Nucleus accumbens (tissue), 56 donors: Measurements from ENCODE around the gene FCHSD2.

Experiments used
- DNase-seq, 56 donors: peaks; one replicate each; lab custom pipeline; 2025; lab: John Stamatoyannopoulos, UW

Gene FCHSD2

DNA sequence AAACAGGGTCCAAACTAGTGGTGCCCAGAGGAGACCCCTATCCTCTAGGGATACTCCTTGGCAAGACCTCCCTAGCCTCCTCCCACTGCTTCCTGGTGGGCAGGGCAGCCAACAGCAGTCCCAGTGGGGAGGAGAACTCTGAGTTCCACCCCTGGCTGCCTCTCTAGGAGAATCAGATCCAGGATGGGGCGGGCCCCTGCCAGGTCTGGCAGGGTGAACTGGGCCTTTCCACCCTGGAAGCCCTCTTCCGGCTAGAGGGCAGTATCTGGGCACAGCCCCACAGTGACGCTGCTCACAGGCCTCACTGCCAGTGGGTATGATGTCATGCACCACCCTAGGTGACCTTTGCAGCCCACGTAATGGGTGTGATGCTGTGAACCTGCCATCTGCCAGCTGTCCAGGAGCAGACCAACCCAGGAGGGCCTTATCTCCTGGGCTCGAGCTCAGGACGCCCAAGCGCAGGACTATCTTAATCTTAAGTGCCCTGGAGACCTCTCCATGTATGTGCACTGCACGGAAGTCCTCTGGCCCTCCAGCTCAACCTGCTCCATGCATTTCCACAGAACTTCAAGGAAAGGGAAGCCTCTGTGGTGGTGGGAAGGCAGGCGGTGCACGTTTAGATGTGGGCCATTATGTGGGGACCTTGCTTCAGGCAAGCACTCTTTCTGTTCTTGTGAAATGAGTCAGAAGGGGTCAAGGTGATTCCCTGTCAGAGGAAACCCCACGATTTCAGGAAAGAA, 31.8 kb upstream of the FCHSD2 start:
- no peak for DNase-seq

DNA sequence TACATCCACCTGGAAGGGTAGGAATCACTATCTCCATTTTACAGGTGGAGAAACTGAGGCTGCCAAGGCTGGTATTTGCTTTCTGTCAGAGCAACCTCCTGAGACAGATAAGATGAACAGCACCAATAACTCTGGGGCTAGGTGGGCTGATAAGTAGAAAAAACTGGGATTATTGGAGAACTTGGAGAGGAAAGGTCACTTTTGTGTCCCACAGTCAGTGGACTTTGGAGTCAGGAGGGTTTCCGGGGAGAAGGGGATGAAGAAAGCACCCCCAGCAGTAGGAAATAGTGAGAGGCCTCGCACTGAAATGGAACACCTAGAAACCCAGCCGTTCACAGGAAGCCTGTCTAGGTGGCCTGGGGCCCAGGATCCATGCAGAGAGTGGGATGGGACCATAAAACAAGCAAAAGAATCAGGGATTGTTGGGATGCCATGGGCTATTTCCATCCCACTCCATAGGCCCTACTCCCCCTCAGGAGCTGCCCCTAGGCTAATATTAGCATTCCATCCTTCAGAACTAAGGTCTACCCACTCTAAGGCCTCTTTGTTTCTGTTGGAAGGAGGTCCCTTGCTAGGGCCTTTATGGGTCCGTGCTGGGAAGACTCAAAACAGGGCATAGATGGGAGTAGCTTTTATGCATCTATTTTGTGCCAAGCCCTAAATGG, 31.0 kb upstream of the FCHSD2 start:
- no peak for DNase-seq

DNA sequence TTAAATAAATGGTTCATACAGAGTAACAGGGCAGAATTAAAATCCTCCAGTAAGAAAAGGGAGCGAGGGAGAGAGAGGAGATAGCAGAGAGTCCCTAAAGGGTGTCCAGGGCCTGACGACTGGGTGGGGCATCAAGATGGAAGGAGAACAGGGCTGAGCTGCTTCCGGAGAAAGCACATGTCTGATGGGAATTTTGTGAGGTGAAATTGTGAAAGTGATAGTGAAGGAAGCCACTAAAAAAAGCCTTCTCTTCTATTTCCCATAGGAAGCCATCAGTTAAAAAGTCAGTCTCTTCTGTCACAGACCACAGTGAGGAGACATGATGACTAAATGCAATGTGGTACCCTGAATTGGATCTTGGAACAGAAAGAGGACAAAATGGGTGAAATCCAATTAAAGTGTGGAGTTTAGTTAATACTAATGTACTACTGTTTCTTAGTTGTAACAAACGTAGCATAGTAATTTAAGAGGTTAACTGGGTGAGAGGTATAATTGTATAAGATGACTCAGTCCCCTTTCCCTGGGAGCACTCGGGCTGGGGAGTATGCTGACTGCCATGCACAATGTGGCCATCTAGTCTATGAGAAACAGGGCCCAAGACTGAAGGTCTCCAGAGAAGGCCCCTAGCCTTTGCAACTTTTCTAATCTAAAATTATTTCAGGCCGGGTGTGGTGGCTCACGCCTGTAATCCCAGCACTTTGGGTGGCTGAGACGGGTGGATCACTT, 29.5 kb upstream of the FCHSD2 start:
- no peak for DNase-seq

DNA sequence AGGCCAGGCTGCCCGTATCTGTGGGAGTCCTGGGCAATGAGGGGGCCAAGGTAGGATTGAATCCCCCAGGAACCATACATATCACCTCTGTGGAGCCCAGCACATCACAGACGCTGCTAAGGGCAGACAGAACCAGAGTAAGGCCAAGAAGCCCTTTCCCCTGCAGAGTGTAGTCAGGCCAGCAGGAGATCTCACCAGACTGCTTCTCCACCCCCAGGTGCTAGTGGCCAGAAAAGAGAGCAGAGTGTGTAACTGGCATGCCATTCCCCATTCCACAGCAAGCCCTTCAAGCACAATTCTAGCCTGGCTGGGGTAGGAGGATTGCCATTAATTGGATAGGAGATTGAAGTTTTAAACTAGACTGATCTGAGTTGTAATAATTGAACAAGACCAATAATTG, 28.0 kb upstream of the FCHSD2 start:
- no peak for DNase-seq

DNA sequence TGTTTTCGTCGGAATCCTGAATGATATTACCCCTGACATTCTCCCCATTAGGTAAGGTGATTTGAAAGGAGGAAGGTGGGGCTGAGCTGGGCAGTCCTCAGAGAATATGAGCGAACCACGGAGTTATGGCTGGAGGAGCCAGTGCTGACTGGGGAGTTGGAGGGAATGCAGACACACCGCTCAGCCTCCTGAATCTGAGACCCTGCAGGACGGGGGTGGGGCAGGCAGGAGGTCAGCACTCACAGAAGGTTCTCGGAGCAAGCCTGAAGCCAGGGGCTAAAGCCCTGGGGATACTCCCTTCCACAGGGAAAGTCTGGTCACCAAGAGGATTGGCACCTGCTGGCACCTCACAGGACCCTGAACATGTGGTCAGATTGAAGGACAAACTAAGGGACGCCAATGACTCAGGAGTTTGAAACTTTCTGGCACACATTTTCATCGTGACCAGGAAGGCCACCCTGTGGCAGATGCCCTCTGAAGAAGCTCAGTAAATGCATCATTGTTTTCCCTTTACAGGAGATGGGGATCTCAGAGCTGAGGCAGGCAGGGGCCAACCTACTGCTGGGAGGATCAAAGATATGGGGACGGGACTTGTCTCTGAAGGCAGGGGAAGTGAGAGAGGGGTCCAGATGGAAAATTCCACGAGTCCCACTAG, 26.9 kb upstream of the FCHSD2 start:
- no peak for DNase-seq

DNA sequence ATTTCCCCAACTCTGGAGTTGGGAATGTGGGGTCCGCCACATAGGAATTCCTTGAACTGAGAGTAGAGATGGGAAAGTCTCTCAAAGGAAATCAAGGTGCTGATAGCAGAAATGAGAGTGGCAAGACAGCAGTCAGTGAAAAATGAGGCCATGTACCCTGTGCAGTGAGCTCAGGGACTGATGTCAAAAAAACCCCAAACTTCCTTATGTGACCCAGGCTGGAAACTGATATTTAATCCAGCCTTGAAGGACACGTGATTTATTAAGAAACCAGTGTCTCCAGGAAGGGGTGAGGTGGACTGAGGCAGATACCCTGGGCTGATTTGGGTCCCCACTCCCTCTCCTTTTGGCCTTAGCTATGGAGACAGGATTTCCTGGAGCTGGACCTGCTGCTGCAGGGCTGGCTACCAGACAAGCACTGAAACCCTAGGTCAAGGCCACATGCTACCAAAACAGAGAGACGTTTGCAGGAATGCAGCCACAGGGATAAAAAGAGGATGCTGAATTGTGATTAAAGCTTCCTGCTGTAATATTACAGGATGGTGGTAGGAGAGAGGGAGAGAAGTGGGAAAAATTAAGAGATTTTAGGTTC, 25.3 kb upstream of the FCHSD2 start:
- no peak for DNase-seq

DNA sequence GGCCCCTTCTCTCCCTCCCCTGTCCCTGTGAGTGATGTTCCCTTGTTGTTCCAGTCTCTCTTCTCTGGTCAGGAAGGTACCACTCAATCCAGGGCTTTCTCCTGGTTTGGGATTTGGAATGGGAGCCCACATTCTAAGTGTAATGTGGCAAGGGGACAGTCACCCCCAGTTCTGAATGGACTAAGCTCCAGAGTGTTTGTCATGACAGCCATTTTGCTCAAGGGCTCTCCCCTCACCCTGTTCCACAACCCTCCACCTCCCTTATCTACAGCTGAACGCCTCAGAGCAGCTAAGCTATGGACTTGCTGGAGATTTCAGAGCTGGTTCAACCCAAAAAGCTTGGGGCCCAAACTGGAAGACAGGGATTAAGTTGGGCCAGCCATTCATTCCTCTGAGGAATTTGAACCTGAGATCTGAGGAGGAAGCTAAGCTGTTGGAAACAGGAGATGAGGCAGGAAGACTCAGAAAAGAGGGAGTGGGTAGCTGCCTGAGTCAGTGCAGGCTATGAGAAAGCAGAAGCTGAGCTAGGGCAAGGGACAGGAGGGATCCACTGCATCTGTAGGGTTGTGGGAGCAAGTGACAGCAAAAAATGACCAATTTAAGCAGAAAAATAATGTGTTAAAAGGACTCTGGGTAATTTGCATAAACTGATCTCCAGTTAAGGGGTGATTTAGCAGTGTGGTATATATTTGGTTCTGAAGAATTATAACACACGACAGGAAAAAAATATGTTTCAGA, 22.9 kb upstream of the FCHSD2 start:
- no peak for DNase-seq

DNA sequence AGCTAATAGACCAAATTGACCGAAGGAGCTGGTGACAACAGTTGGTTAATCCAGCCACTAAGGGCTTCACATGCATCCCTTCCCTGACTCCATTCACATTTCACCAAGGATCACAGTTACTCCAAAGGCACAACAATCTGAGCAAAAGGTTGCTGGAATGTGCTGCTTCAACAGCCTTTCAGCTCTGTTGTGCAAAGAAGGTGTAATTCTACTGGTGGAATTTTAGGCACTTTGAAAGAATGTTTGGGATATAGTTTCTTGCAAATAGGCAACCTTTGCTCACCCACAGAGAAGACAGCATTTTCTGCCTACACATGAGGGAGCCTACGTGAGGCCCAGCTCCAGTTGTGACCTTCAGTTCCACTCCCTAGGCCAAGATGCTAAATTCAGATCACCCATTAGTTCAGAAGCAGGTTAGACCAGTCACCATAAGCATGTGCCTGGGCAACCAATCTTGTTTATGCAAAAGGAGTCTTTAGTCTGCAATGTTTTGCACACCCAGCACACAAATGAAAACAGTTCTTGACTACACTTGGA, 21.6 kb upstream of the FCHSD2 start:
- DNase-seq, result no peak

DNA sequence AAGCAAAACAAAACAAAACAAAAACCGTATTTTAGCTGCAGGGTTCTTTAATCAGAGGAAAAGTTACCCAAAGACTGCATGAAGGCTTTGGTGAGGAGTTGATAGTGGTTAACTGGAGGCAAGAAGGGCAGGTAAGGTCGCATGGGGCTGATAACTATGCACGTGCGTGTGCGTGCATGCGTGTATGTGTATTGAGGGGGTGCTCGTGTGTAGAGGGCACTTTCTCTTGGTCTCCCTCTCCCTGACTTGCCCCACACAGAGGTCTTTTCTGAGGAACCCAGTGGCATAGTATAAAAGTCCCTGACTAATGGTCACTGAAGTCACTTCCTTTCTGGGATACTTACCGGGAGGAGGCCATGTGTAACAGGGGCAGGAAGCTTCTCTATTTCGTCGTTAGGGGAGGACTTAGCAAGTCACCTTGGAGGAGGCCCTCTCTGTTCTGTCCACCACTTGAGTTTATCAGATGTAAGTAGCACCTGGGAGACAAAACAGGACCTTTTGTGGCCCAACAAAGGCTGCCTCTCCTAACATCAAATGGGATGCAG, 20.1 kb upstream of the FCHSD2 start:
- no peak for DNase-seq

DNA sequence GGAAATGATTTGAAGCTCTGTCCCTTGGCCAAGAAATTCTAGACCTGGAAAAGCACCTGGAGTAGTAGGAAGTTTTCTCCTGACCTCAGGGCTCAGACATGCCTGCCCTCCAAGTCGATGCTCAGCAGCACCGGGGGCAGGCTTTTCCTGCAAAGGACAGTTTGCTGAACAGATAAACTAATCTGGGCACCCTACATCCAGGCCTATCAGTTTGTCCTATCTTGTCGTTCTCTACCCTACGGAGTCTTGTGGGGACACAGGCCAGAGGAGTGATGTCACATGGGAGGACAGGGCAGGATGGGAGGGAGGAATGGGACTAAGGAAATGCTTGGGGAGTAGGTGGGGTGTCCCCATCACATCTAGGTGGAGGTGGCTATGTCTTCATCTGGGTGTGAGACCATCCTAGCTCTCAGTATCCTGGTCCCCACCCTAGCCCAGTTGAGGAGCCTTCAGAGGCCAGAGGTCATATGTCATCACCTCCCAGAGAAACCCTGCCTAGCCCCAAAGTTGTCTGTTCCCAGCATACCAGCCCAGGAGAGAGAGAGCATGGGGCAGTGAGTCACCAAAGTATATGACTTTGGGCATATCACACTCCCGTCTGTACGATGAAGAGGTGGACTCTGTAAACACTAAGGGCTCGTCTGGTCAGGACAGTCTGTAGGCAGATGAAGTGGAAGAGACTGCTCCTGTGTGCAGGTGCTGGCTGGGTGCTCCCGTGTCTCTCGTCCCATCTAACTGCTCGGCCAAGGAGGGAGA, 18.1 kb upstream of the FCHSD2 start:
- no peak for DNase-seq

DNA sequence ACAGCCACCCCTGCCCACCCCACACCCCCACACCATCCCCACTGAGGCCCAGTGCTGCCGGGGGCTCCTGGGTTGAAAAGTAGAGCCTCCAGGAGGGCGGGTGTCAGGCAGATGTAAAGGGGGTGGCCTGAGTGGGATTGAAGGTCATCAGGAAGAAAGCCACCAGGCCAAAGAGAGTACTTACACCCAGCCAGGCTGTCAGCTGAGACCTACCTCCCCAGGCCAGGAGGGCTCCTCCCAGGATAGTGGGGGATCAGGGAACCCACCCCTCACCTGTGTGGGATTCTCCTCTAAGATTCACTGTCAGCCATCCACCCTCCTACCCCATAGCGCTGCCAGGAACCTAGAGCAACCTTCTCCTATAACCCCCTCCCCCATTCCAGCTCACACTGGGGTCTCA, 17.2 kb upstream of the FCHSD2 start:
- no peak for DNase-seq

DNA sequence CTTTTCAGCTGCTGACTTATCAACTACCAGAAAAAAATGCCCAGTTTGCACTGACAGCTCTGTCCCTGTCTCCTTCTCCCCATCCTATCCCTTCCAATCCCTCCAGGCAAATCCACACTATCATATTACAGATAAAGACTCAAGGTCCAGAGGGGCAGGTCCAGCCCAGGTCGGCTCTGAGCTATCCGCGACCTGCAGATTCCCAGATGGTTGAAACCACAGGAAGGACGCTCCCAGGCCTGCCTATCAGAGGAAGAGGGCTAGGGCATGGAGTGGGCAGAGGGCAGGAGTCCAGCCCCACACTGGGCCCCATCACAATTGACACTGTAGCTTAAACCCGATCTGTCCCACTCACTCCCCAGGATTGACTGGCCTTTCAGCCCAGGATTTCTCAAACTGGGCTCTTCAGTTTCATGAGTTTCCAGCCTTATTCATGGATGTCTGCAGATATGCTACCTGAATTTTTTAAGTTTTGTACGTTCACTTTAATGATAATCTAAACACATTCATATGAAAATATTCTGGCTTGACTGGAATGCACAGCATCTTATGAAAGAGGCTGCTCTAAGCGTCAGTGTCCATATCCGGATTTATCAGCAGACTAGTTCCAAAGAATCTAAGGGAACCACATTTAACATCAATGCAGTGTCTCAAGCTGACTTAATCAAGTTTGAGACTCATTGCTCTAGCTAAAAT, 16.4 kb upstream of the FCHSD2 start:
- no peak for DNase-seq

DNA sequence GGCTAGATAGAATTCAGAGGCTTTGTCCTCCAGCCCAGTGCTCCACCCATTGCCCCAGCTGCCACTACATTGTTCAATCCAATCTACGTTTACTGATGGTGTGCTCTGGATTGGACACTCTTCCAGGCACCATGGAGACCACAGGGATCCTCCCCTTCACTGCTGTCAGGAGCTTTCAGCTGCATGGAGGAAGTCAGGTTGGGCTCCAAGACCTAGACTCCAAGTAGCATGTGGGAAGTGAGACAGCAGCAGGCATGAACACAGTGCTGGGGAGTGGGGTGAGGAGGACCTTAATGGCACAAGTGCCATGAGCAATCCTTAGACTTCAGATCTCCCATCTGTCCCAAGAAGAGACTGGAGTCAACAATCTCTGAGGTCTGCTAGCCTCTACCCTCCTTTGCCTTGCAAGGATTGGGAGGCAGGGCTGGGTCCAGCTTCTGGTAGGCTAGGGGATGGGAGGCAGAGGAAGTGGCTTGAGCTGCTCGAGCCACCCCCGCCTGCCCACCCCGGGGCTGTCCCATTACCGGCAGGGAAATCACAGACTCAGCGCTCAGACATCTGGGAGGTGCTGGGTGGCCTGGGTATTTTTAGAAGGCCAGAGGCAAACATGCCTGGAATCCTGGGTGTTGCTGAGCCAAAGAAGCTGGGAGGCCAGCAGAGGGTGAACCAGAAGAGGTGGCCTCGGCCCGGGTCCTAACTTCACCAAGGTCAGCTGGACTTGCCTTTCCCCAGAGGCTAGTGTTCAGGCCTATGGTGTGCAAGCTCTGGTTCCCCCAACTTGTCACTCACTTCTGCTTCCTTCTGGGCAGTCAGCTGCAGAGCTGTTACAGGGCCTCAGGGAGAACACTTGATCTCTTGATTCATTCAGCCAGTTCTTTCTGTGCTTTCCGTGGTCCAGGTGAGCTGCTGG, 15.2 kb upstream of the FCHSD2 start:
- peak in 14 of 56 donors; percentile 3 to 48 (median 22) for DNase-seq

DNA sequence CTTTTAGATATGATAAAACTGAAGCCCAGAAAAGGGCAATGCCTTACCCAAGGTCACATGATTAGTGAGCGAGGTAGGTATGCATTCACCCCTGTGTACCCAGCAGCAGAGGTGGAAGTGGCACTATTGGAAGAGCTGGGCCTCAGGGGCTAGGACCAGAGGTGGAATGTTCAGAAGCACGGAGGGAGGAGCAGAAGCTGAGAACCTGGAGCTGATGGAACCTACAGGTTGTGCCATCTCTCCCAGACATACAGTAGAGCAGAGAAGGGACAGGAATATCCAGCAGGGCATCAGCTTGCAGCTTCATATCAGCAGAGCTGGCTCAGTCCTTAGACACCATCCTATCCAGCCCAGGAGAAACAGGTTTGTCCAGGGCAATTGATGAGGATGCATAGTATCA, 14.6 kb upstream of the FCHSD2 start:
- DNase-seq, result no peak

DNA sequence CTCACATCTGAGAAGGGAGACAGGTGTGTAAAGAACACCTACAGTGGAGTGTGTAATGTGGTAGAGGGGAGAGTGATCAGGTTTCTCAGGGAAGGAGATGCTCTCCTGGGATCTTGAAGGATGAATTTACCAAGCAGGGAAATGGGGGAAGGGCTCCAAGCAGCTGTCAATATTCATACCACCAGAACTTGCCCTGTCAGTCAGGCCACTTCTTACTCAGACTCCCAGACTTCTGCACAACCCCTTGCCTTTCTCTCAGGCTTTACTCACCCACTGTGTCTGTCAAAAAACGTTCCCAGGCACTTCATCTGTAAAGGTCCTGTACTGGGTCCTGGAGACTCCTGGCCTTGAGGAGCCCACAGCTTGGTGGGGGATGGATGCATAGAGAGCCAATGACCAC, 14.0 kb upstream of the FCHSD2 start:
- DNase-seq, result no peak

DNA sequence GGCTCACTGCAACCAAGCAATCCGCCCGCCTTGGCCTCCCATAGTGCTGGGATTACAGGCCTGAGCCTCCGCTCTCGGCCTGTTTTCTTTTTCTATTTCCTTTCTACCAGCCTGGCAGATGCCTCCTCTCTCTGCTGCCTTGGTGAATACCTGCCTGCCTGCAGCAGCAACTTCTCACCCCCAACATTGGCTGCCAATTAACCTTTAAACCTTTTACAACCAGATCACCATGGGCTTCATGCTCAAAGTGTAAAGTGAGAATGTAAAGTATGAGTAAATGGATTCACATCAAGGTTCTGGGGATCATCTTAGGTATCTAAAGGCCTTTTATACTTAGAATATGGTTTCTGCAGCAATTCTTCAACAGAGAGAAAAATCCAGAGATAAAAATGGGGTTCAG, 13.0 kb upstream of the FCHSD2 start:
- DNase-seq, result no peak

DNA sequence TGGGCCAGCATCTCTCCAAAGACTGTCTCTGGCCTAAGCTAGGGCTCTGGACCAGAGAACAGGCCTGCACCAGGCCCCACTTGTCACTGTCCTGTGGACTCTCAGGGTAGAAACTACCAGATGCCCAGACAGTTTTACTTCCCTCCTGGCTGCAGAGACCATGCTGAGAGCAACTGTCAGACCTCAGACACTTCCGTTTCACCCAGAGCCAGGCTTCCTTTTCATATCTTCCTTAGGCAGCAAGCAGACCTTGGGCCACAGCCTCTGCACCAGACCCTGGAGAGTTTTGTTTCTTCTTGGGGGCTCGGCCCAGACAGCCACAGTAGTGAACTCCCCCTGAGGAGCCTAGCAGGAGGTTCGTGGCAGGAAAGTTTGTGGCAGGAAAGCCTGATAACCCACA, 12.1 kb upstream of the FCHSD2 start:
- peak in 13 of 56 donors; percentile 10 to 58 (median 26) for DNase-seq
